Measurements from ENCODE around the gene CDHR5. TPM values are rescaled to one million over a fixed set of nuclear protein-coding genes. Genes with fewer than 3 reads are reported as not detected.
"Not testable (repeated sequence)": the region's sequence is repeated elsewhere in the genome, so short reads cannot be mapped to it uniquely, and the experiment has no call there.

The CDHR5 gene
- total RNA-seq, 1 donor: not detected

DNA sequence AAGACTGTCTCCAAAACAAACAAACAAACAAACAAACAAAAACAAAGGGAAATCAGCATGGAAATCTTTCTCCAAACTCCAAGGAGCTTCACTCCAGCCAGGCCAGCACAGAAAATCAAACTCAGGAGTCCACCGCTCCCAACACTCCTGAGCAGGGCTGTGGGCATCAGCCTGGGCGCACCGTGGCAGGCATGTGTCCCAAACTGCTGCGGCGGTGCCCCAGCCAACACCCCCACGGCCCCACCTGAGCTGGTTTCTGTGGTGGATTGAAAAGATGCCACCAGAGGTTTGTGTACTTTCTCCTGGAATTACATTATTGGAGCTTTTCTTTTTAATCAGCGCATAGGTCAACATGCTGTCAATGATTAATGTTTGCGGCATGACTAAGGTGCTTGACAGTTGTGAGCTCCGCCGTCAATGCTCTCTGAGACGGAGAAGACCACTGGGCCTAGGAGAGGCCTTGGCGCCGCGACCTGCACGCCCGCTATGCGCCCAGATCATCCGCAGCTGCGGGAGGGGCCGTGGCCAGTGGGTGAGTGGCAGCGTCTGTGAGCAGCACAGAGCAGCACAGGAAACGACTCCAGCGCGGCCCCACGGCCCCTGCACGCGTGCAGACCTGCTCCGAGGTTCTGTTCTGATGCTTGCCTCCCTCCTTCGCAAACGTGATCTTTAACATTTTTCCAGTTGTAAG lies 30.4 kb upstream of the CDHR5 start:
- DNase-seq (ENCODE audit: insufficient read length, low spot score, missing footprints): peak; percentile 74
- no peak overlapping the region for H3K4me3 ChIP-seq (ENCODE audit: insufficient read depth, low read length)

DNA sequence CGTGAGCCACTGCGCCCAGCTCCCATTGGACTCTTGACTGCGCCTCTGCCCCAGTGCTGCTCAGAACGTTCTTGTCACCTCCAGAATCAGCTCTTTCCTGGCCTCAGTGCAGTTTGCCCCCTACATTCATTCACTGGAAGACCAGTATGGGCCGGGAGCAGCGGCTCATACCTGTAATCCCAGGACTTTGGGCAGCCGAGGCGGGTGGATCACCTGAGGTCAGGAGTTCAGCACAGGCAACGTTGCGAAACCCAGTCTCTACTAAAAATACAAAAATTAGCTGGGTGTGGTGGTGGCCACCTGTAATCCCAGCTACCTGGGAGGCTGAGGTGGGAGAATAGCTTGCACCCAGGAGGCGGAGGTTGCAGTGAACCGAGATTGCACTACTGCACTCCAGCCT lies 29.7 kb upstream of the CDHR5 start:
- H3K9me3 ChIP-seq (ENCODE audit: low read depth, low read length); H4K20me1 ChIP-seq (ENCODE audit: insufficient read depth, low read length); H3K4me2 ChIP-seq (ENCODE audit: insufficient read depth, low read length); H3K79me2 ChIP-seq (ENCODE audit: insufficient read depth, low read length); H3K27me3 ChIP-seq (ENCODE audit: insufficient read depth, low read length); H3K4me3 ChIP-seq (ENCODE audit: insufficient read depth, low read length); H3K27ac ChIP-seq (ENCODE audit: low read depth, low read length); H2AFZ ChIP-seq (ENCODE audit: low read length); H3K4me1 ChIP-seq (ENCODE audit: insufficient read depth, low read length): not testable (repeated sequence)
- DNase-seq (ENCODE audit: insufficient read length, low spot score, missing footprints): peak; percentile 15
- H3K36me3 ChIP-seq (ENCODE audit: insufficient read depth, low read length): peaks cover 13% of the 10 kb centered on the region

More for the DNA sequence above, 30.4 kb upstream of the CDHR5 start:
- no peak overlapping the region for H2AFZ ChIP-seq (ENCODE audit: low read length)
- TF ChIP-seq, protein P1, sequence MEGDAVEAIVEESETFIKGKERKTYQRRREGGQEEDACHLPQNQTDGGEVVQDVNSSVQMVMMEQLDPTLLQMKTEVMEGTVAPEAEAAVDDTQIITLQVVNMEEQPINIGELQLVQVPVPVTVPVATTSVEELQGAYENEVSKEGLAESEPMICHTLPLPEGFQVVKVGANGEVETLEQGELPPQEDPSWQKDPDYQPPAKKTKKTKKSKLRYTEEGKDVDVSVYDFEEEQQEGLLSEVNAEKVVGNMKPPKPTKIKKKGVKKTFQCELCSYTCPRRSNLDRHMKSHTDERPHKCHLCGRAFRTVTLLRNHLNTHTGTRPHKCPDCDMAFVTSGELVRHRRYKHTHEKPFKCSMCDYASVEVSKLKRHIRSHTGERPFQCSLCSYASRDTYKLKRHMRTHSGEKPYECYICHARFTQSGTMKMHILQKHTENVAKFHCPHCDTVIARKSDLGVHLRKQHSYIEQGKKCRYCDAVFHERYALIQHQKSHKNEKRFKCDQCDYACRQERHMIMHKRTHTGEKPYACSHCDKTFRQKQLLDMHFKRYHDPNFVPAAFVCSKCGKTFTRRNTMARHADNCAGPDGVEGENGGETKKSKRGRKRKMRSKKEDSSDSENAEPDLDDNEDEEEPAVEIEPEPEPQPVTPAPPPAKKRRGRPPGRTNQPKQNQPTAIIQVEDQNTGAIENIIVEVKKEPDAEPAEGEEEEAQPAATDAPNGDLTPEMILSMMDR (IDR thresholded peaks at IDR 0.05; ENCODE audit: extremely low read depth, low read depth, low read length): no peak
- H3K27me3 ChIP-seq (ENCODE audit: insufficient read depth, low read length): no peaks in the 10 kb centered on the region
- H3K79me2 ChIP-seq (ENCODE audit: insufficient read depth, low read length): no peaks in the 10 kb centered on the region
- H3K9me3 ChIP-seq (ENCODE audit: low read depth, low read length): no peaks in the 10 kb centered on the region
- peaks cover 15% of the 10 kb centered on the region for H3K36me3 ChIP-seq (ENCODE audit: insufficient read depth, low read length)
- peaks cover 10% of the 10 kb centered on the region for H4K20me1 ChIP-seq (ENCODE audit: insufficient read depth, low read length)
- H3K4me1 ChIP-seq (ENCODE audit: insufficient read depth, low read length): no peaks in the 10 kb centered on the region
- H3K27ac ChIP-seq (ENCODE audit: low read depth, low read length): no peak overlapping the region
- no peak overlapping the region for H3K4me2 ChIP-seq (ENCODE audit: insufficient read depth, low read length)

DNA sequence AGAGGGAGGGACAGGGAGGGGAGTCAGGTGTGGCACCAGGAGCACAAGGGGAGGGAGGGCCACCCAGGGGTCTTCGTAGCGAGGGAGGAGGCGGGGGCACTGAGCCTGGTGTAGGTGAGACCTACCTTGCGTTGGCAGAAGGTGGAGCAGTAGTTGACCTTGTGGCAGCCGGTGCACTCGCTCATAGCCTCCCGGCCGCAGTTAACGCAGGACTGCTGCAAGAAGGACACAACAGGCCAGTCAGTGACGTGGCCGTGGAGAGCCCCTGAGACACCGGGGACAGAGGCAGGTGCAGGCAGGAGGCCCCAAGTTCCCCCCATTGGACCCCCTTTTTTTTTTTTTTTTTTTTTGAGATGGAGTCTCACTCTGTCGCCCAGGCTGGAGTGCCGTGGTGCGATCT lies 29.1 kb upstream of the CDHR5 start:
- TF ChIP-seq, protein P1 (IDR thresholded peaks at IDR 0.05; ENCODE audit: extremely low read depth, low read depth, low read length): no peak

DNA sequence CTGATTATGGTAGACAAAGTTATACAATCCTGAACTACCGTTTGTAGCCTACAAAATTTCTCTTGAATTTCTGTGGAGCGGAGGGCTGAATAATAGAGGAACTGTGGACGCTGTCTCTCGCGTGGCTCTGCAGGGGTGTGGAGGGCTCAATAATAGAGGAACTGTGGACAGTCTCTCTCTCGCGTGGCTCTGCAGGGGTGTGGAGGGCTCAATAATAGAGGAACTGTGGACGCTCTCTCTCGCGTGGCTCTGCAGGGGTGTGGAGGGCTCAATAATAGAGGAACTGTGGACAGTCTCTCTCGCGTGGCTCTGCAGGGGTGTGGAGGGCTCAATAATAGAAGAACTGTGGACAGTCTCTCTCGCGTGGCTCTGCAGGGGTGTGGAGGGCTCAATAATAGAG lies 28.4 kb upstream of the CDHR5 start:
- not testable (repeated sequence) for H2AFZ ChIP-seq (ENCODE audit: low read length); H3K4me1 ChIP-seq (ENCODE audit: insufficient read depth, low read length); H3K27ac ChIP-seq (ENCODE audit: low read depth, low read length); H3K4me3 ChIP-seq (ENCODE audit: insufficient read depth, low read length); H3K4me2 ChIP-seq (ENCODE audit: insufficient read depth, low read length); H3K27me3 ChIP-seq (ENCODE audit: insufficient read depth, low read length); H3K79me2 ChIP-seq (ENCODE audit: insufficient read depth, low read length); H3K9me3 ChIP-seq (ENCODE audit: low read depth, low read length); H4K20me1 ChIP-seq (ENCODE audit: insufficient read depth, low read length)
- peaks cover 11% of the 10 kb centered on the region for H3K36me3 ChIP-seq (ENCODE audit: insufficient read depth, low read length)
- DNase-seq (ENCODE audit: insufficient read length, low spot score, missing footprints): peak; percentile 29

More for the DNA sequence above, 29.1 kb upstream of the CDHR5 start:
- Histone ChIP-seq H3K79me2 (ENCODE audit: insufficient read depth, low read length) (no peaks in the 10 kb centered on the region), H3K27ac (ENCODE audit: low read depth, low read length) (no peak overlapping the region), H3K9me3 (ENCODE audit: low read depth, low read length) (no peaks in the 10 kb centered on the region), H2AFZ (ENCODE audit: low read length) (no peak overlapping the region), H4K20me1 (ENCODE audit: insufficient read depth, low read length) (peaks cover 4% of the 10 kb centered on the region), H3K4me3 (ENCODE audit: insufficient read depth, low read length) (no peak overlapping the region), H3K4me1 (ENCODE audit: insufficient read depth, low read length) (no peaks in the 10 kb centered on the region), H3K4me2 (ENCODE audit: insufficient read depth, low read length) (no peak overlapping the region), H3K27me3 (ENCODE audit: insufficient read depth, low read length) (no peaks in the 10 kb centered on the region), H3K36me3 (ENCODE audit: insufficient read depth, low read length) (peaks cover 6% of the 10 kb centered on the region)
- peak; percentile 47 for DNase-seq (ENCODE audit: insufficient read length, low spot score, missing footprints)

DNA sequence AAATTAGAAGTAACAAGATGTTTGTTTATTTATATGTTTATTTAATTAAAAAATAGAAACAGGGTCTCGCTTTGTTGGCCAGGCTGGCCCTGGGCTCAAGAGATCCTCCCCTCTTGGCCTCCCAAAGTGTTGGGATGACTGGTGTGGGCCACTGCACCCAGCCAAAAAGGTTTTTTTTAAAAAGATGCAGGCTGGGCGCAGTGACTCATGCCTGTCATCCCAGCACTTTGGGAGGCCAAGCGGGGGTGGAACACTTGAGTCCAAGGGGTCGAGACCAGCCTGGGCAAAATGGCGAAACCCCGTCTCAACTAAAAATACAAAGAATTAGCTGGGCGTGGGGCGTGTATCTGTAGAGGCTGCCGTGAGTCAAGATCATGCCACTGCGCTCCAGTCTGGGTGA lies 25.7 kb upstream of the CDHR5 start:
- Histone ChIP-seq H3K4me1 (ENCODE audit: insufficient read depth, low read length) (no peaks in the 10 kb centered on the region), H3K4me2 (ENCODE audit: insufficient read depth, low read length) (no peak overlapping the region), H3K79me2 (ENCODE audit: insufficient read depth, low read length) (no peaks in the 10 kb centered on the region), H3K27ac (ENCODE audit: low read depth, low read length) (no peak overlapping the region), H3K27me3 (ENCODE audit: insufficient read depth, low read length) (no peaks in the 10 kb centered on the region), H3K36me3 (ENCODE audit: insufficient read depth, low read length) (peaks cover 11% of the 10 kb centered on the region), H2AFZ (ENCODE audit: low read length) (no peak overlapping the region), H4K20me1 (ENCODE audit: insufficient read depth, low read length) (no peaks in the 10 kb centered on the region), H3K4me3 (ENCODE audit: insufficient read depth, low read length) (no peak overlapping the region), H3K9me3 (ENCODE audit: low read depth, low read length) (no peaks in the 10 kb centered on the region)
- DNase-seq (ENCODE audit: insufficient read length, low spot score, missing footprints): peak; percentile 11
- TF ChIP-seq, protein P1 (IDR thresholded peaks at IDR 0.05; ENCODE audit: extremely low read depth, low read depth, low read length): no peak

DNA sequence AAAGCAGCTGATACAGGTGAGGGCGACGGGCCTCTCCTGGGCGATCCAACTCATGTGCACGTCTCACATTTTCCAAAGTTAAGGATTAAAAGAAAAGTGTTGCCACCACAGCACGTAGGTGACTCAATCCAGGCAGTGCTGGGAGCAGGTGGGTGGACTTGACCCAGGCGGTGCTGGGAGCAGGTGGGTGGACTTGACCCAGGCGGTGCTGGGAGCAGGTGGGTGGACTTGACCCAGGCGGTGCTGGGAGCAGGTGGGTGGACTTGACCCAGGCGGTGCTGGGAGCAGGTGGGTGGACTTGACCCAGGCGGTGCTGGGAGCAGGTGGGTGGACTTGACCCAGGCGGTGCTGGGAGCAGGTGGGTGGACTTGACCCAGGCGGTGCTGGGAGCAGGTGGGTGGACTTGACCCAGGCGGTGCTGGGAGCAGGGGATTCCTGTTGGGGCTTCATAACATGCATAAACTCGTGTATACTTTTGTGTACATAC lies 23.0 kb upstream of the CDHR5 start:
- not testable (repeated sequence) for H3K27ac ChIP-seq (ENCODE audit: low read depth, low read length); H3K4me2 ChIP-seq (ENCODE audit: insufficient read depth, low read length); H4K20me1 ChIP-seq (ENCODE audit: insufficient read depth, low read length); H3K4me3 ChIP-seq (ENCODE audit: insufficient read depth, low read length); H3K9me3 ChIP-seq (ENCODE audit: low read depth, low read length); H3K79me2 ChIP-seq (ENCODE audit: insufficient read depth, low read length); H2AFZ ChIP-seq (ENCODE audit: low read length); H3K4me1 ChIP-seq (ENCODE audit: insufficient read depth, low read length); H3K27me3 ChIP-seq (ENCODE audit: insufficient read depth, low read length)
- peak; percentile 62 for DNase-seq (ENCODE audit: insufficient read length, low spot score, missing footprints)
- peaks cover 11% of the 10 kb centered on the region for H3K36me3 ChIP-seq (ENCODE audit: insufficient read depth, low read length)

All from osteoblast (primary cell).